ENCODE data around the gene KCNQ4.

KCNQ4 gene

DNA sequence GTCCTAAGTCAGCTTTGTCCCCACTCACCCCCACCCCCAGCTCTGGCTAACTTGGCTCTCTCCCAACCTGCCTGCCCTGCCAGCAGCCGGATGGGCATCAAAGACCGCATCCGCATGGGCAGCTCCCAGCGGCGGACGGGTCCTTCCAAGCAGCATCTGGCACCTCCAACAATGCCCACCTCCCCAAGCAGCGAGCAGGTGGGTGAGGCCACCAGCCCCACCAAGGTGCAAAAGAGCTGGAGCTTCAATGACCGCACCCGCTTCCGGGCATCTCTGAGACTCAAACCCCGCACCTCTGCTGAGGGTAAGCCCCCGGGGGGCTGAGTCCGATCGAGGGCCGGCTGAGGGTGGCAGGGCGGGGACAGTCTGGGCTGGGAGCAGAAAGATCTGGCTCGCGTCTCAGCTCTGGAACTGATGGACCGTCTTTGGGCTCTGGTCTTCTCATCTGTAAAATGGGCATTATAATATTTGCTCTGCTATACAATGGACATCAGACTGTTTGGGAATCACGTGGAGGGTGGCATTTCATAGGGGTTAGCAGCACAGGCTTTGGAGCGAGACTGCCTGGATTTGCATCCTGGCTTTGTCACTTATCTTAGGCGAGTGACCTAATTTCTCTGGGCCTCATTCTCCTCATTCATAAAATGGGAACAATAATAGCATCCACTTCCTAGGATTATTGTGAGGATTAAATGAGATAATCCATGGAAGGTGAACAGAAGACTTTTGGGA is 47.6 kb downstream of the KCNQ4 start:
- Histone ChIP-seq H3K27me3 (ENCODE audit: insufficient read depth, low read length, poor library complexity) (no peaks in the 10 kb centered on the region), H3K4me1 (ENCODE audit: control insufficient read depth, low read depth, low read length) (no peaks in the 10 kb centered on the region), H3K27ac (ENCODE audit: low read depth, low read length) (no peak overlapping the region), H3K18ac (ENCODE audit: low read length) (no peak overlapping the region), H3K4me3 (ENCODE audit: low read length) (no peak overlapping the region), H3K4ac (ENCODE audit: low read depth, low read length) (no peak overlapping the region), H2AK5ac (ENCODE audit: low read length) (no peak overlapping the region), H3K9ac (ENCODE audit: low read length) (no peak overlapping the region), H3K56ac (ENCODE audit: low read length) (no peak overlapping the region), H2BK15ac (replicated peaks; ENCODE audit: low read depth) (no peak overlapping the region), H3K4me2 (ENCODE audit: low read length) (no peak overlapping the region), H2BK120ac (ENCODE audit: low read depth, low read length) (no peak overlapping the region), H3K79me2 (ENCODE audit: control insufficient read depth, insufficient read depth, low read length) (no peaks in the 10 kb centered on the region), H4K8ac (ENCODE audit: low read depth, low read length) (no peak overlapping the region), H4K5ac (ENCODE audit: low read length) (no peak overlapping the region), H3K79me1 (ENCODE audit: low read length) (no peaks in the 10 kb centered on the region), H2BK5ac (ENCODE audit: low read length) (no peak overlapping the region), H3K23ac (ENCODE audit: low read length) (no peak overlapping the region), H3K36me3 (ENCODE audit: control insufficient read depth, insufficient read depth, low read length) (no peaks in the 10 kb centered on the region)
- DNase-seq = no peak
- no CpG with 5 or more reads among the region's 22 CpGs for WGBS (ENCODE audit: extremely low coverage, insufficient coverage, low lambda C conversion rate)

DNA sequence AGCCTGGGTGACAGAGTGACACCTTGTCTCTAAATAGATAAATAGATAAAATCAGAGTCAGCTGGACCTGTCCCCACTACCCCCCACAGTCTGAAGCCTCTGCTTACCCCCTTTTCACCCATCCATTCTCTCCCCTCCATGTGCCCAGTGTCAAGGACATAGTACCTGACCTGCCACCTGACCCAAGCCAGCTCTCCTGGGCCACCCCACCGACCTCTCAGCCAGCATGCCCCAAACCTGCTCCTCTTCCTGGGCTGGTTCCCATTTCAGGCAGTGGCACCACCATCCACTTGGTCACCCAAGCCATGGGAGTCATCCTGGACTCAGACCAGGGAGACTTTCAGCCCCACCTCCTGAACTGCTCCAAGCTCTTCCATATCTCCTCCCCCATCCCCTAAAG is 50.4 kb downstream of the KCNQ4 start:
- H3K4ac ChIP-seq (ENCODE audit: low read depth, low read length) = no peak overlapping the region
- DNase-seq = no peak
- H3K4me2 ChIP-seq (ENCODE audit: low read length) = no peak overlapping the region
- H3K27me3 ChIP-seq (ENCODE audit: insufficient read depth, low read length, poor library complexity) = no peaks in the 10 kb centered on the region
- H3K9ac ChIP-seq (ENCODE audit: low read length) = no peak overlapping the region
- no peak overlapping the region for H4K8ac ChIP-seq (ENCODE audit: low read depth, low read length)
- H3K4me1 ChIP-seq (ENCODE audit: control insufficient read depth, low read depth, low read length) = peaks cover under 1% of the 10 kb centered on the region
- WGBS (ENCODE audit: extremely low coverage, insufficient coverage, low lambda C conversion rate) = no CpG with 5 or more reads among the region's 1 CpG
- H2AK5ac ChIP-seq (ENCODE audit: low read length) = no peak overlapping the region
- no peak overlapping the region for H2BK15ac ChIP-seq (replicated peaks; ENCODE audit: low read depth)
- no peak overlapping the region for H2BK120ac ChIP-seq (ENCODE audit: low read depth, low read length)
- H4K5ac ChIP-seq (ENCODE audit: low read length) = no peak overlapping the region
- no peak overlapping the region for H3K56ac ChIP-seq (ENCODE audit: low read length)
- H3K27ac ChIP-seq (ENCODE audit: low read depth, low read length) = no peak overlapping the region
- H3K36me3 ChIP-seq (ENCODE audit: control insufficient read depth, insufficient read depth, low read length) = no peaks in the 10 kb centered on the region
- no peak overlapping the region for H3K23ac ChIP-seq (ENCODE audit: low read length)
- H3K79me1 ChIP-seq (ENCODE audit: low read length) = no peaks in the 10 kb centered on the region
- H3K79me2 ChIP-seq (ENCODE audit: control insufficient read depth, insufficient read depth, low read length) = no peaks in the 10 kb centered on the region
- H3K4me3 ChIP-seq (ENCODE audit: low read length) = no peak overlapping the region
- H2BK5ac ChIP-seq (ENCODE audit: low read length) = no peak overlapping the region
- no peak overlapping the region for H3K18ac ChIP-seq (ENCODE audit: low read length)

- no peak overlapping the region for H2BK120ac ChIP-seq (ENCODE audit: low read depth, low read length)
- H3K4me3 ChIP-seq (ENCODE audit: low read length) = no peak overlapping the region
- no peak overlapping the region for H4K8ac ChIP-seq (ENCODE audit: low read depth, low read length)
- H3K79me1 ChIP-seq (ENCODE audit: low read length) = no peaks in the 10 kb centered on the region
- H3K27me3 ChIP-seq (ENCODE audit: insufficient read depth, low read length, poor library complexity) = no peaks in the 10 kb centered on the region
- no peaks in the 10 kb centered on the region for H3K36me3 ChIP-seq (ENCODE audit: control insufficient read depth, insufficient read depth, low read length)
- no peak overlapping the region for H2AK5ac ChIP-seq (ENCODE audit: low read length)
- H3K4me1 ChIP-seq (ENCODE audit: control insufficient read depth, low read depth, low read length) = peaks cover 4% of the 10 kb centered on the region
- H3K18ac ChIP-seq (ENCODE audit: low read length) = no peak overlapping the region
- no peak overlapping the region for H3K4ac ChIP-seq (ENCODE audit: low read depth, low read length)
- no peak overlapping the region for H3K23ac ChIP-seq (ENCODE audit: low read length)
- H3K4me2 ChIP-seq (ENCODE audit: low read length) = no peak overlapping the region
- no peak overlapping the region for H3K9ac ChIP-seq (ENCODE audit: low read length)
- no peaks in the 10 kb centered on the region for H3K79me2 ChIP-seq (ENCODE audit: control insufficient read depth, insufficient read depth, low read length)
- DNase-seq = no peak
- no peak overlapping the region for H2BK5ac ChIP-seq (ENCODE audit: low read length)
- no peak overlapping the region for H3K56ac ChIP-seq (ENCODE audit: low read length)
- H2BK15ac ChIP-seq (replicated peaks; ENCODE audit: low read depth) = no peak overlapping the region
- WGBS (ENCODE audit: extremely low coverage, insufficient coverage, low lambda C conversion rate) = no CpG with 5 or more reads among the region's 11 CpGs
- H4K5ac ChIP-seq (ENCODE audit: low read length) = no peak overlapping the region
- H3K27ac ChIP-seq (ENCODE audit: low read depth, low read length) = no peak overlapping the region
Measured at GRCh38 chr1:40834968-40835545, 51.5 kb downstream of the KCNQ4 start.

- Histone ChIP-seq H4K5ac (ENCODE audit: low read length) (no peak overlapping the region), H3K18ac (ENCODE audit: low read length) (no peak overlapping the region), H2BK5ac (ENCODE audit: low read length) (no peak overlapping the region), H3K23ac (ENCODE audit: low read length) (no peak overlapping the region), H3K27ac (ENCODE audit: low read depth, low read length) (no peak overlapping the region), H3K79me2 (ENCODE audit: control insufficient read depth, insufficient read depth, low read length) (no peaks in the 10 kb centered on the region), H3K4me1 (ENCODE audit: control insufficient read depth, low read depth, low read length) (peaks cover 4% of the 10 kb centered on the region), H2BK15ac (replicated peaks; ENCODE audit: low read depth) (no peak overlapping the region), H3K79me1 (ENCODE audit: low read length) (no peaks in the 10 kb centered on the region), H3K4me2 (ENCODE audit: low read length) (no peak overlapping the region), H3K56ac (ENCODE audit: low read length) (no peak overlapping the region), H3K4ac (ENCODE audit: low read depth, low read length) (no peak overlapping the region), H4K8ac (ENCODE audit: low read depth, low read length) (no peak overlapping the region), H2AK5ac (ENCODE audit: low read length) (no peak overlapping the region), H3K4me3 (ENCODE audit: low read length) (no peak overlapping the region), H2BK120ac (ENCODE audit: low read depth, low read length) (no peak overlapping the region), H3K27me3 (ENCODE audit: insufficient read depth, low read length, poor library complexity) (no peaks in the 10 kb centered on the region), H3K9ac (ENCODE audit: low read length) (no peak overlapping the region), H3K36me3 (ENCODE audit: control insufficient read depth, insufficient read depth, low read length) (no peaks in the 10 kb centered on the region)
- DNase-seq = no peak
- WGBS (ENCODE audit: extremely low coverage, insufficient coverage, low lambda C conversion rate) = 100% methylated on average over 1 of the region's 4 CpGs
Measured at GRCh38 chr1:40836283-40836682, 52.7 kb downstream of the KCNQ4 start.

DNA sequence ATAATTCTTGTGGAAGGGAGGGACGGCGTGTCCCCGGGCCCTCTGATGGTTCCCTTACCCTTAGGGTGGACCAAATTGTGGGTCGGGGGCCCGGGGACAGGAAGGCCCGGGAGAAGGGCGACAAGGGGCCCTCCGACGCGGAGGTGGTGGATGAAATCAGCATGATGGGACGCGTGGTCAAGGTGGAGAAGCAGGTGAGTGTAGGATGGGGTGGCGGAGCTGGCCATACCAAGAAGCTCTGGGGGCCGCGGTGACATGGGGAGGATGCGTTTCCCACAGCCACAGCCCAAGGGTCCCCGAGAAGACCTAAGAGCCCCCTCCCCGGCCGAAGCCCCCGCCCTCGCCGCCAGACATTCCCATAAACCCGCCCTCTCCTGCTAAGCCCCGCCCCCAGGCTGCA is 54.0 kb downstream of the KCNQ4 start:
- WGBS (ENCODE audit: extremely low coverage, insufficient coverage, low lambda C conversion rate) = no CpG with 5 or more reads among the region's 24 CpGs

More for the DNA sequence above, 54.0 kb downstream of the KCNQ4 start:
- H2BK5ac ChIP-seq (ENCODE audit: low read length) = no peak overlapping the region
- DNase-seq = no peak
- no peak overlapping the region for H3K23ac ChIP-seq (ENCODE audit: low read length)
- H3K56ac ChIP-seq (ENCODE audit: low read length) = no peak overlapping the region
- no peak overlapping the region for H3K4me2 ChIP-seq (ENCODE audit: low read length)
- H3K9ac ChIP-seq (ENCODE audit: low read length) = no peak overlapping the region
- H3K4me1 ChIP-seq (ENCODE audit: control insufficient read depth, low read depth, low read length) = peaks cover 4% of the 10 kb centered on the region
- no peaks in the 10 kb centered on the region for H3K79me1 ChIP-seq (ENCODE audit: low read length)
- H2BK15ac ChIP-seq (replicated peaks; ENCODE audit: low read depth) = no peak overlapping the region
- H4K5ac ChIP-seq (ENCODE audit: low read length) = no peak overlapping the region
- H3K18ac ChIP-seq (ENCODE audit: low read length) = no peak overlapping the region
- no peaks in the 10 kb centered on the region for H3K36me3 ChIP-seq (ENCODE audit: control insufficient read depth, insufficient read depth, low read length)
- H3K4ac ChIP-seq (ENCODE audit: low read depth, low read length) = no peak overlapping the region
- H2BK120ac ChIP-seq (ENCODE audit: low read depth, low read length) = no peak overlapping the region
- no peak overlapping the region for H2AK5ac ChIP-seq (ENCODE audit: low read length)
- no peak overlapping the region for H3K4me3 ChIP-seq (ENCODE audit: low read length)
- H3K79me2 ChIP-seq (ENCODE audit: control insufficient read depth, insufficient read depth, low read length) = no peaks in the 10 kb centered on the region
- H3K27me3 ChIP-seq (ENCODE audit: insufficient read depth, low read length, poor library complexity) = no peaks in the 10 kb centered on the region
- no peak overlapping the region for H4K8ac ChIP-seq (ENCODE audit: low read depth, low read length)
- no peak overlapping the region for H3K27ac ChIP-seq (ENCODE audit: low read depth, low read length)
